T-helper 1 cell treated with Interleukin-12 subunit alpha and Interleukin-12 subunit beta and Interleukin-4 antibody, amounts not matched to agents 30 μg/mL and 1 μg/mL, for 36 hours (primary cell): ENCODE data around the gene ZFP64.

Experiments
- H3K27ac Mint-ChIP-seq: one replicate; pipeline ENCODE4 v1.8.0; 2021; ENCODE audit warnings: mild to moderate bottlenecking, mixed read lengths
- H3K27me3 Mint-ChIP-seq: one replicate; pipeline ENCODE4 v1.8.0; 2021; ENCODE audit warnings: low read depth, mixed read lengths
- H3K36me3 Mint-ChIP-seq: one replicate; pipeline ENCODE4 v1.8.0; 2021; ENCODE audit warnings: low read depth, mixed read lengths
- H3K4me1 Mint-ChIP-seq: one replicate; pipeline ENCODE4 v1.8.0; 2021; ENCODE audit warnings: low read depth, mixed read lengths
- H3K4me3 Mint-ChIP-seq: one replicate; pipeline ENCODE4 v1.8.0; 2021; ENCODE audit warnings: mild to moderate bottlenecking, moderate library complexity, mixed read lengths
- H3K9me3 Mint-ChIP-seq: one replicate; pipeline ENCODE4 v1.8.0; 2021; ENCODE audit warnings: mixed read lengths

The ZFP64 gene

DNA sequence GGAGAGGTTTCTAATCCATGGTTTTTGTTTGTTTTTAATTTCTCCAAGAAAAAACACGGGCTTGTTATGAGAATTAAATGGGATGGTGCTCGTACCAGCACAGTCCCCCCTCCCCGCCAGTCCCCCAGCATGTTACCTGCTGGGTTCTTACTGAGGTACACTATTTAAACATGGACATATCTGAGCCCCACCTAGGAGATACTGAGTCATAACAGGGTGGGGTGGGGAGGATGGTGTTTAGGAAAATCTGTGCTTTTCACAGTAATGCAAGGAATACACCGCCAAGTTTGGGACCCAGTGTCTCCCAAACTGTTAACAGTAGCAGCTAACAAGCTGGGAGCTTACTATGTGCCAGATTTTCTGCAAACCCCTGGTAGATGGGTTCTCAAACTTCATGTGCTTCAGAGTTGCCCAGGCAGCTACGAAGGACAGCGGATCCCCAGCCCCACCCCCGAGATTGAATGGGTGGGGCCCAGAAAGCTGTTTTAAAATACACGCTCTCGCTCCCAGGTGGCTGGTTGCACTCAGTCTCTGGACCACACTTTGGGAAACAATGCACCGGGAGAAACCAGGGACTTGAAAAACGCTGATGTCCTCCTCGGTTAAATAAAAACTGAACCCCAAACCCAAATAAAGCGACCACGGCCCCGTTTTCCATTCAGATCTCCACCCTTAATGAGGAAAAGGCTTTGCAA lies 995 bp downstream of the ZFP64 start:
- peaks cover 13% of the 10 kb centered on the region for H3K4me1 Mint-ChIP-seq
- peak overlapping the region; percentile 93 for H3K4me3 Mint-ChIP-seq
- H3K27me3 Mint-ChIP-seq, result no peaks in the 10 kb centered on the region
- H3K9me3 Mint-ChIP-seq, result no peaks in the 10 kb centered on the region
- H3K36me3 Mint-ChIP-seq, result peaks cover 2% of the 10 kb centered on the region
- H3K27ac Mint-ChIP-seq, result peak overlapping the region; percentile 83

DNA sequence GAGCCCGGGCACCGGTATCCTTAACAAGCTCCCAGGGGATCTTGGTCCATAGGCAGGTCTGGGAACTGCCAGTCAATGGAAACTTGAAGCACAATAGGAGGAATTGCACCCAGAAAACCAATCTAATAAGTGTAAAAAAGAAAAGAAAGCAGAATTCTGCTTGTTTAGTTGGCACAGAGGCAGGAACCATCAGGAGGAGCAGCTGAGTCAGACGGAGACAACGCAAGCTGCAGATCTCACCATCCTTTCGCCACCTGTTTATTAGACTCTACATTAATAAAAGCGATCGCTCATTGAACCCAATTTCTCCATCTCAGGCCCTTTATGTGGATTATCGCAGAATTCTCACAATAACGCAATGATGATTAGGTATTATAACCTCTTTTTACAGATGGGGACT lies 9.8 kb downstream of the ZFP64 start:
- H3K27me3 Mint-ChIP-seq, result no peaks in the 10 kb centered on the region
- no peak overlapping the region for H3K27ac Mint-ChIP-seq
- peaks cover 19% of the 10 kb centered on the region for H3K36me3 Mint-ChIP-seq
- H3K4me3 Mint-ChIP-seq, result no peak overlapping the region
- H3K9me3 Mint-ChIP-seq, result no peaks in the 10 kb centered on the region
- peaks cover 5% of the 10 kb centered on the region for H3K4me1 Mint-ChIP-seq

DNA sequence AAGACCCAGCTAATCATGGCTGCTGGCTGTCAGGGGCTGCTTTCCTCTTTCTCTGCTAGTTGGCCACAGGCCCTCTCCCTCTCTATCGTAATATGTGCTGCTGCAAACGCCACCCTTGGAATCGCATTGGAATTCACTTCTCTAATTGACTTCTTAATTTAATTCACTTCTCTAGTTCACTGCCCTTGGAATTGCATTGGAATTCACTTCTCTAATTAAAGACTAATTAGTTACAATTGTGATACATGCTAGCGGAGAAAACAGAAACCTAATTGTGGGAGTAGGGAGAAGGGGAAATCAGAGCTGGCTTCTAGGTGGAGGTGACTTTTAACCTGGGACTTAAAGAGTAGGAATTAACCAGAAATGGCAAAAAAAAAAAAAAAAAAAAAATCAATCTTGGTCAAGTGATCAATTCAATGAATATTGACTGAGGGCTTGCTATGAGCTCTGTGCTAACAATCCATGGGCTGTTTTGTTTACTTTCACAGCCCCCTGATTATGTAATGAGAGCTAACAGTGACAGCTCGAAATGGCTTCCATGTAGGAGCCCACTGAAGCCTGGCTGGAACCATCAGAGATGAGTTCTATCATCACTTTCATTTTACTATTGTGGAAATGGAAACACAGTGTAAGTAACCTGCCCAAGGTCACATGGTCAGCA lies 11.3 kb downstream of the ZFP64 start:
- H3K27ac Mint-ChIP-seq, result no peak overlapping the region
- no peaks in the 10 kb centered on the region for H3K27me3 Mint-ChIP-seq
- H3K9me3 Mint-ChIP-seq, result no peaks in the 10 kb centered on the region
- H3K4me3 Mint-ChIP-seq, result no peak overlapping the region
- H3K36me3 Mint-ChIP-seq, result peaks cover 16% of the 10 kb centered on the region
- H3K4me1 Mint-ChIP-seq, result peaks cover 5% of the 10 kb centered on the region

DNA sequence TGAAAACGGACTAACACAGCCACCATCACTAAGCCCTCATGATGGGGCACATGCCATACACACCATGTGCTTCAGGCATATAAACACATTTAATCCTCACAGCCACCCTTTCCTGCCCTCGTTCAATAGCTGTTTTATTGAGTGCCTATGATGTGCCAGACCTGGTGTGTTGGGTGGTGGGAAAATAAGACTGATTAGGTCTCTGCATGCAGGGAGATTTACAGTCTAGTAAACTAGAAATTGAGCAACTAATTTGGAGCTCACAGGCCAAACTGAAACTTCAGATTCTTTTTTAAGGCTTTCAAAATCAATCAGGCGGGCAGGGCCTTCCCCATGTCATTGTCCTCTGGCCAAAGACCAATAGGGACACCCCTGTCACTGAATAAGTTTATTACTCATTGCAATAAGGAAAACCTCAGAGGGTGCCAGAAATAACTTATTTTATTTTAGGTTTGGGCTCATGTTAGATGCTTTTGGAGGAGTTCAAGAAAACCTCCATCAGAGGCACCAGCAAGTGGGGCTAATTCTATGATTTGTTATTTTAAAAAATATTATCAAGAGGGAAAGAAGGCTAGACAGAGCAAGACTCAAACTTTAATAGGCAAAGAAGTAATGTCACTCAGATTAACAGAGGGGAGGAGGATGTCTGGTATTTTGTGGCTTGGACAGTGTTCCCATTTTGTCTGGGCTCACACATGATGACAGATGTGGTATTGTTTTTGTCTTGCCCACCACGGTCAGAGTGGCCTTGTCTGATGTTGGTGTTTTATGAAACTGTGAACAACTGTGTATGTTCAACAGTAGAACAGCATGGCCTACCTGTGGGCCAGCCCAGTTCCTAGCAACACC lies 12.0 kb downstream of the ZFP64 start:
- Mint-ChIP-seq H3K36me3 (peaks cover 14% of the 10 kb centered on the region), H3K4me1 (peaks cover 5% of the 10 kb centered on the region), H3K27ac (no peak overlapping the region), H3K9me3 (no peaks in the 10 kb centered on the region), H3K27me3 (no peaks in the 10 kb centered on the region), H3K4me3 (no peak overlapping the region)

DNA sequence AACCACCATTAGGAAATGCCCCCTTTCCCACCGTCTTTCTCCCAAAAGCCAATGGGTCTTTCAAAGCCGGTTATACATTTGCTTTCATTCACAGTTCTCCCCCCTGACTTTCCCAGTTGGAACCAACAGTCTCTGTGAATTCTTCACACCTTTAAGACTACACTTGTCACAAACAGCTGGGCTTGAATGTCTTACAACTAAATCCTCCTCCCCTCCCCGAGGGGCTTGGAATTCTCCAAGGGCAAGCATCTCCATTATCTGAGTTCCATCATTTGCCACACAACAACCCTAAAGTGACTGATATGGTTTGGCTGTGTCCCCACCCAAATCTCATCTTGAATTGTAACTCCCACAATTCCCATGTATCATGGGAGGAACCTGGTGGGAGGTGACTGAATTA lies 12.9 kb downstream of the ZFP64 start:
- H3K27ac Mint-ChIP-seq, result no peak overlapping the region
- peaks cover 7% of the 10 kb centered on the region for H3K36me3 Mint-ChIP-seq

DNA sequence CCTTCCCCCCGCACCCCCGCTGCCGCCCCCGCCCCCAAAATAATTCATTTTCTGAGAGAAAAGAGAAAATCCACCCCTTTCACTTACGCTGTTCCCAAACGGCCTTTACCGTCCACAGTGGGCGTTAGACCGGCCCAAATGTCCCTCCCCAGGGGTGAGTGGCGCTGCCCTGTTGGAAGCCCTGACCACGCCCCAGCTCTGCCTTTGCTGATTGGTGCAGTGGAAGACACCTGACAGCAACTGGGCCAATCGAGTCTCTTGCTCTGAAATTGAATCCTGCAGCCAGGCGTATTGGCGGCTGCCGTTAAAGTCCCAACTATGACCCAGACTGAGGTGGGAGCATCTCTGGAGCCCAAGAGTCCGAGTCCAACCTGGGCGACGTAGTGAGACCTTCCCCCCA lies 15.7 kb downstream of the ZFP64 start:
- H3K36me3 Mint-ChIP-seq, result peaks cover 4% of the 10 kb centered on the region
- no peak overlapping the region for H3K4me3 Mint-ChIP-seq

More for the DNA sequence above, 12.9 kb downstream of the ZFP64 start:
- H3K4me1 Mint-ChIP-seq, result peaks cover 5% of the 10 kb centered on the region
- H3K27me3 Mint-ChIP-seq, result no peaks in the 10 kb centered on the region
- H3K9me3 Mint-ChIP-seq, result no peaks in the 10 kb centered on the region
- H3K4me3 Mint-ChIP-seq, result no peak overlapping the region

DNA sequence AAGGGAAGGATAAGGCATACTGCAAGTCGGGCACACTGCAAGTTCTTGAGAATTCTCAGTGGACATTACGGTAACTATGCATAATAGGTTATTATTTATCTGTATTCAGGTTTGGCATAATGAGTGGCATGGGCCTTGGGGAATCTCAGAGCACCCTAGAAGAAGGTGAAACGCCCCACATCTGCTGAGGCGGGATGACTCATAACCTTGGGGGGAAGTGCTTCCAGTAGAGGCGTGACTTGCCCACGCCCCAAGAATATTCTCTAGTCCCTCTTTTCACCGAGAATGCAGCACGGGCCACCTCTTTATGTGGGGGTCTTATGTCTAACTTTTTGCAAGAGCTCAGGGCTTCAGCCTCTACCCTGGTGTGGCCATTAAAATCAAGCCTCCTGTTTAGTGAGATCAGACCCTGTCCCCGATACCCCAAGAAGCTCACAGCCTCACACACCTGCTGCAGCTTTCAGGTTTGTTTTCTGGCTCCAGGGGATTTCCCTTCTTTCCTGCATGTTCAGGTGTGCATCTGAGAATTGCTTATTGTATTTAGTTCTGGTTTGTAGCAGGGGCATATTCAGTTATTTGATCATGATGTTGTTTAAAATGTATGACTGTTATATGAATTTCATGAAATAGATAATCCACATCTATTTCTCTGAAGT lies 19.1 kb downstream of the ZFP64 start:
- peaks cover 7% of the 10 kb centered on the region for H3K36me3 Mint-ChIP-seq
- H3K9me3 Mint-ChIP-seq, result no peaks in the 10 kb centered on the region
- H3K27me3 Mint-ChIP-seq, result no peaks in the 10 kb centered on the region
- no peak overlapping the region for H3K27ac Mint-ChIP-seq
- H3K4me1 Mint-ChIP-seq, result peaks cover 8% of the 10 kb centered on the region
- H3K4me3 Mint-ChIP-seq, result no peak overlapping the region

More for the DNA sequence above, 15.7 kb downstream of the ZFP64 start:
- no peaks in the 10 kb centered on the region for H3K27me3 Mint-ChIP-seq
- H3K9me3 Mint-ChIP-seq, result no peaks in the 10 kb centered on the region
- H3K4me1 Mint-ChIP-seq, result peaks cover 7% of the 10 kb centered on the region
- no peak overlapping the region for H3K27ac Mint-ChIP-seq

DNA sequence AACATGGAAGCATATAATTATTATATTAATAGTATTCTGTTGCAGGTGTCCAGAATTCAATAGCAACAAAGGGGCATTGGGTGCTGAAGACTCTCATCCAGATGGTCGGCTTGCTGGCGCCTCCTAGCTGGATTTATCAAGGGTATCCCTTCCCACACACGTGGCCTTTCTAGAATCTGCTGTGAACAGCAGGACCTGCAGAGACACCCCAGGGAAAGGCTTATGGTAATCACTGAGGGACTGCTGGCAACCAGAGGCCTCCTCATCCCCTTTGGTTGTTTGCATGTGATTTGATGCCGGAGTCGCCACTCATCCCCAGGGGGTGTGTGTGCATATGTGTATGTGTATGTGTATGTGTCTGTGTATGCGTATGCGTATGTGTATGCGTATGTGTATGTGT lies 20.6 kb downstream of the ZFP64 start:
- Mint-ChIP-seq H3K27ac (no peak overlapping the region), H3K4me1 (peaks cover 8% of the 10 kb centered on the region), H3K9me3 (no peaks in the 10 kb centered on the region)

DNA sequence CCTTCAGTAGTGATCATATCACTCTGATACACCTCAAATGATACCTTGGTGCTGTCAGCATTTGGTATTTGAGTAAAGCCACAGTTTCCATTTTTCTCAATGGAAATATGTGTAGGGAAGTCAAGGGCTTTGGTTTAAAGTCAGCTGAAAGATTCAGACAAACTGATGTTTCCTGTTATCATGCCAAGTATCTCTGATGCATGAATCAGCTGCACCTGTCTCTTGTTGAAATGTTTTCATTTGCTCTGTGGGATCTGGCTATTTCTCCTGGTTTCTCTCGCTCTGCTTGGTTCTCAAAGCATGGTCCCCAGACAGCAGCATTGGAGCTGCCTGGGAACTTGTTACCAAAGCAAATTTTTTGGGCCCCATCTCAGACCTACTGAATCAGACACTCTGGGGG lies 23.5 kb downstream of the ZFP64 start:
- Mint-ChIP-seq H3K27me3 (no peaks in the 10 kb centered on the region), H3K27ac (no peak overlapping the region), H3K4me3 (no peak overlapping the region), H3K9me3 (peaks cover 7% of the 10 kb centered on the region), H3K4me1 (peaks cover 7% of the 10 kb centered on the region), H3K36me3 (peaks cover 27% of the 10 kb centered on the region)

More for the DNA sequence above, 20.6 kb downstream of the ZFP64 start:
- Mint-ChIP-seq H3K36me3 (peaks cover 10% of the 10 kb centered on the region), H3K27me3 (no peaks in the 10 kb centered on the region), H3K4me3 (no peak overlapping the region)

DNA sequence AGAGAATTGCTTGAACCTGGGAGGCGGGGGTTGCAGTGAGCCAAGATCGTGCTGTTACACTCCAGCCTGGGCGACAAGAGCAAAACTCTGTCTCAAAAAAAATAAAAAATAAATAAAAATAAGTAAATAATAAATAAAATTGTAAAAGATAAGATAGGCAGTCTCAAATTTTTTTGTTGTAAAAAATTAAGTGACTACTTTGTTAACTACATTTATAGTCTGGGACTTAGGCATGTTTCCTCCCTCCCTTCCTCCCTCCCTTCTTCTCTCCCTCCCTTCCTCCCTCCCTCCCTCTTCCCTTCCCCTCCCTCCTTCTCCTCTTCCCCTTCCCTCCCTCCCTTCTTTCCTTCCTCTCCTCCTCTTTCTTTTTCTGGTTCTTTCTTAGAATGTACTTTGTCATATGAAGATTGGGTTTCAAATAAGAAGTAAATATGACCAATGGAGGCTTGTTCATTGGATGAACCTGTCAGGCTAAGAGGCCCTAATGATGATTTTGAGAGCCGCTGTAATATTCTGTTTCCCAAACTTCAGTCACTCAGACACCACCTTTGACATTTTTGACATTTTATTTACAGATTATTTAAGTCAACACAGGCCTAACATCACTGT lies 24.2 kb downstream of the ZFP64 start:
- Mint-ChIP-seq H3K4me1 (peaks cover 3% of the 10 kb centered on the region), H3K27me3 (no peaks in the 10 kb centered on the region), H3K36me3 (peaks cover 27% of the 10 kb centered on the region), H3K9me3 (peaks cover 7% of the 10 kb centered on the region), H3K27ac (no peak overlapping the region), H3K4me3 (no peak overlapping the region)

DNA sequence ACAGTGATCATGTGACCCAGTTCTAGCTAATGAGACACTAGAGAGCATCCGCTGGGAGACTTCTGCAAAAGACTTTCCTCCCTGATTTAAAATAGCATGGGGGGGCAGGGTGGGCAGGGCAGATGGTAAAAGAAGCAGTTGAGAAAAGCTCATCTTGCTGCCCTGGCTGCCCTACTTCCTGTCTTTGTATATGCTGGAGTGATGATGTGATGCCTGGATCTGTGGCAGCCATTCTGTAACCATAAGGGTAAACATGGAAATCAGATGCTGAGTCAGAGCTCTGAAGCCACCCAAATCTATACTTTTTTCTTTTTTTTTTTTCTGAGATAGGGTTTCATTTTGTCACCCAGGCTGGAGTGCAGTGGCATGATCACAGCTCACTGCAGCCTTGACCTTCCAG lies 25.4 kb downstream of the ZFP64 start:
- peaks cover 3% of the 10 kb centered on the region for H3K4me1 Mint-ChIP-seq
- no peak overlapping the region for H3K4me3 Mint-ChIP-seq
- no peaks in the 10 kb centered on the region for H3K27me3 Mint-ChIP-seq
- no peak overlapping the region for H3K27ac Mint-ChIP-seq
- peaks cover 29% of the 10 kb centered on the region for H3K36me3 Mint-ChIP-seq
- peaks cover 7% of the 10 kb centered on the region for H3K9me3 Mint-ChIP-seq

DNA sequence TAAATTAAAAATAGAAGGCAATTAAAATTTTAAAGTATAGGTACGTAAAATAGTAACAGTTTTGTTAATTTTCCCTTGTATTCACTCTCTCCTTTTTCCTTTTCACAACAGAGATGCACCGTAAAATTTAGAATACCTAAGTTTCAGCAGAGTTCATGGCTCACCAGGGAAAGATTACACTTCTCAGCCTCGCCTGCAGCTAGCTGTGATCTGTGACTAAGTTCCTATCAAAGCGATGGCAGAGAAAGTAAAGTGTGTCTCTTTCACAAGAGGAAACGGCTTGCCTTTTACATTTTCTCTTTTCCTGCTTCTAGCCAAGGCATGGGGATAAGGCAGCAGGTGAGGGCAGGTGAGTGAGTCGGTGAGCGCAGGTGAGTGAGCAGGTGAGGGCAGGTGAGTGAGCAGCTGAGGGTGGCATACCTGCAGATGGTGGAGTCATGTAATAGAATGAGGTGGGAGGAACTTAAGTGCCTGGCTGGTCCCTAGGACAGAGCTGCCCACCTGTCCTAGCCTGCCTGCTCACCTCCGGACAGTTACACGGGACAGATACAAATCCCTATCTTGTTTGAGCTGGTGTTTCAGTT lies 30.9 kb downstream of the ZFP64 start:
- H3K36me3 Mint-ChIP-seq, result peaks cover 39% of the 10 kb centered on the region
- H3K27me3 Mint-ChIP-seq, result no peaks in the 10 kb centered on the region
- H3K9me3 Mint-ChIP-seq, result peaks cover 13% of the 10 kb centered on the region
- no peak overlapping the region for H3K27ac Mint-ChIP-seq
- H3K4me3 Mint-ChIP-seq, result no peak overlapping the region
- no peaks in the 10 kb centered on the region for H3K4me1 Mint-ChIP-seq

DNA sequence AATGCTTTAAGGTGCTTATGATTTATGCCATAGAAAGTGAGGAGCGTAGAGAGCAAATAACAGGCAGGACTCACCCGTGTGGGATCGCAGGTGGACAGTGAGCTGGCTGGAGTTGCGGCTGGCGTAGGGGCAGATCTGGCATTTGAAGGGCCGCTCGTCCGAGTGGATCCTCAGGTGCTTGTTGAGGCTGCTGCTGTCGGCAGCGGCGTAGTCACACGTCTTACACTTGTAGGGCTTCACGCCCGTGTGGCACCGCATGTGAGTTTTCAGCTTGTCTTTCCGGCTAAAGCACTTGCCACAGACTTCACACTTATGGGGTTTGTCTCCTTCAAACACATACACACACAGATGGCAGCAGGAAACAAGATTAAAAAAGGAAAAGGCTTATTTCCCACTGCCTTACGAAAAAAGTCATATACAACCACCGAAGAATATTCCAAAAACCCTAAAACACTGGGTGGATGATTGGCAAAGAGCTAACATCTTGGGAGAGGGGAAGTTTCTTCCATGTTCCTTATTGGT lies 31.5 kb downstream of the ZFP64 start:
- H3K36me3 Mint-ChIP-seq, result peaks cover 33% of the 10 kb centered on the region
- H3K27me3 Mint-ChIP-seq, result no peaks in the 10 kb centered on the region
- no peak overlapping the region for H3K27ac Mint-ChIP-seq
- H3K4me3 Mint-ChIP-seq, result no peak overlapping the region
- H3K9me3 Mint-ChIP-seq, result peaks cover 8% of the 10 kb centered on the region
- no peaks in the 10 kb centered on the region for H3K4me1 Mint-ChIP-seq
